Left lung (tissue), 10 donors: Measurements from ENCODE around the gene EHMT1. TPM values are rescaled to one million over a fixed set of nuclear protein-coding genes. Genes with fewer than 3 reads are reported as not detected.

ENCODE experiments used
- ATAC-seq: fragments of 200-7000 bp; cut with Tn5 transposase; one replicate; pipeline ENCODE4 v1.9.1; 2020; ENCODE audit warnings: moderate library complexity
- DNase-seq, 4 donors: peaks; one replicate each; pipeline ENCODE4 v3.0.0-alpha.2; 2013 to 2020
- H3K27ac ChIP-seq, 2 donors: fragments of 200-600 bp; sonication (generic) in 1 of 2; one replicate each; pipeline versions ENCODE4 v1.5.0 to v1.8.0; 2020 to 2021
- H3K27me3 ChIP-seq, 2 donors: fragments of 200-600 bp; sonication (generic) in 1 of 2; one replicate each; pipeline versions ENCODE4 v1.5.0 to v1.8.0; 2020 to 2021
- H3K36me3 ChIP-seq, 2 donors: fragments of 200-600 bp; sonication (generic) in 1 of 2; one replicate each; pipeline versions ENCODE4 v1.5.0 to v1.8.0; 2020 to 2021
- H3K4me1 ChIP-seq, 2 donors: fragments of 200-600 bp; one replicate each; pipeline ENCODE4 v1.8.0; 2021
- H3K4me3 ChIP-seq, 2 donors: fragments of 200-600 bp; sonication (generic) in 1 of 2; one replicate each; pipeline versions ENCODE4 v1.5.0 to v1.8.0; 2020 to 2021; ENCODE audit warnings: mild to moderate bottlenecking in 1 of 2
- H3K9me3 ChIP-seq, 2 donors: fragments of 200-600 bp; sonication (generic) in 1 of 2; one replicate each; pipeline versions ENCODE4 v1.5.0 to v1.8.0; 2020 to 2021
- CTCF ChIP-seq, 2 donors: fragments of 200-600 bp; sonication (generic) in 1 of 2; IDR thresholded peaks; one replicate each; pipeline versions ENCODE4 v1.5.0 to v1.8.0; 2021; ENCODE audit warnings: antibody characterized with exemption in 2 of 2
- intact Hi-C, 2 donors: fragments of 100-400 bp; cut with DNase I; formaldehyde crosslinking; loops; one replicate each; pipeline versions ENCODE4 v1.11.2 to v1.14.2; 2022
- polyA plus RNA-seq, 6 donors: library from polyadenylated mRNA; unstranded; fragments of 120-200 nt; gene quantifications; one replicate each; pipeline ENCODE4 v1.2.1, GENCODE V29; 2013; ENCODE audit not compliant: insufficient read length in 6 of 6
- total RNA-seq, 2 donors: library from RNA; stranded (reverse); fragmentation: NEBNext Ultra II Directional; extraction: Animal tissue kit (Norgen Biotek cat#: 25700); gene quantifications; one replicate each; pipeline ENCODE4 v1.2.1, GENCODE V29; 2021
- donor health status: DM: no; HTN: yes; CAD: no.
- donor health status: DM: no; HTN: no; CAD: no.

EHMT1 gene
- total and polyA plus RNA-seq, 8 donors, result 71.5 to 92.7 (median 82.7) TPM

GRCh38 chr9:137575364-137575715 lies 43.5 kb upstream of the EHMT1 start:
- Histone ChIP-seq H3K4me3 (no peak overlapping the region), H3K27me3 (no peaks in the 10 kb centered on the region), H3K36me3 (peaks cover 0 to 58% of the 10 kb centered on the region in 2 donors), H3K27ac (no peak overlapping the region), H3K9me3 (no peaks in the 10 kb centered on the region), H3K4me1 (peaks cover 11 to 36% of the 10 kb centered on the region in 2 donors)
- intact Hi-C loops, result no loop called here
- ATAC-seq, result no peak
- TF ChIP-seq CTCF (IDR thresholded peaks at IDR 0.05), result no peak
- DNase-seq, result no peak

- Histone ChIP-seq H3K27me3 (no peaks in the 10 kb centered on the region), H3K27ac (no peak overlapping the region), H3K4me1 (peaks cover 11 to 36% of the 10 kb centered on the region in 2 donors), H3K36me3 (peaks cover 0 to 53% of the 10 kb centered on the region in 2 donors), H3K9me3 (no peaks in the 10 kb centered on the region), H3K4me3 (no peak overlapping the region)
- intact Hi-C loops, result no loop called here
- no peak for TF ChIP-seq CTCF (IDR thresholded peaks at IDR 0.05)
- DNase-seq (no peak), ATAC-seq (no peak)
Observed at GRCh38 chr9:137575716-137576411, 42.9 kb upstream of the EHMT1 start.

DNA sequence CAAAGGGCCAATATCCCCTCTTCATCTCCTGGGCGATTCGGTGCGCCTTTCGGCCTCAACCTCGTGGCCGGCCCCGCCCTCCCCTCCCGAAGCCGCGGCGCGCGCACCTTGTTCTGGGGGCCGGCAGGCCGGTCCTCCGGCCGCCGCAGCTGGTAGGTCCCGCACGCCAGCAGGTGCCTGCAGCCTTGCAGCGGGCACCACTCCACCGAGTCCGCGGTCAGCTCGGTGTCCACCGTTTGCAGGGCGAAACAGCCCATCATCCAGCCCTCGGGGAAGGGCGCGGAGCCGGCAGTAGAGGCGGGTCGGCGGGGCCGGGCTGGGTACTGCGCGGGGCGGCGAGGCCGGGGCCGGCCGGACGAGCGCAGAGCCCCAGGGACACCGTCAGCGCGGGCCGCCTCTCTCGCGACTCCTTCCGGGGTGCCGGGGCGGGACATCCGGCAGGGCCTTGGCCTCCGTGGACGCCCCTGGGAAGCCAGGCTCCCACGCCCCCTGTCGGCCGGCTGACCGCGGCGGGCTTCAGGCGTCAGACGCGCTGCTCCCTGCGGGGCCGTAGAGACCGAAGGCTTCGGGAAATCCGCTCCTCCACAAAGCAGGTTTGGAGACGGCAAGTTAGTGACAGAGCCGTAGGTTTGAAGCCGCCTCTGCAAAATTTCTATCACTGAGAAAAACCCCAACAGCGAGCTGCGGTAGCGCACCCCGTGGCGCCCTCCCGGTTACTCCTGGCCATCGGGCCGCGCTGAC lies 40.1 kb upstream of the EHMT1 start, which contains the start of gene DPH7:
Gene DPH7, minus strand, starts transcription at position 408 of the 741 bp plus-strand sequence. Its CDS starts 148 bp downstream, at position 260.
- DNase-seq (peak; percentile 91 to 100 (median 95)), ATAC-seq (peak; percentile 99)
- peak within 1 kb of the TSS; percentile 41 to 85 for H3K27ac ChIP-seq
- peak within 1 kb of the TSS; percentile 84 to 86 for H3K4me3 ChIP-seq
- peaks cover 0 to 50% of the 10 kb centered on the region in 2 donors for H3K36me3 ChIP-seq
- peaks cover 11 to 36% of the 10 kb centered on the region in 2 donors for H3K4me1 ChIP-seq
- H3K27me3 ChIP-seq, result no peaks in the 10 kb centered on the region
- intact Hi-C loops, result no loop called here
- peak; percentile 92 to 96 for TF ChIP-seq CTCF (IDR thresholded peaks at IDR 0.05)
- H3K9me3 ChIP-seq, result no peaks in the 10 kb centered on the region

- TF ChIP-seq CTCF (IDR thresholded peaks at IDR 0.05), result no peak
- H3K27me3 ChIP-seq, result no peaks in the 10 kb centered on the region
- no peaks in the 10 kb centered on the region for H3K9me3 ChIP-seq
- H3K4me1 ChIP-seq, result peaks cover 11 to 36% of the 10 kb centered on the region in 2 donors
- intact Hi-C loops, result no loop called here
- peaks cover 0 to 50% of the 10 kb centered on the region in 2 donors for H3K36me3 ChIP-seq
- ATAC-seq (no peak), DNase-seq (no peak)
- H3K4me3 ChIP-seq, result peak overlapping the region; percentile 84 to 86
- H3K27ac ChIP-seq, result peak overlapping the region; percentile 41 to 85
Observed at GRCh38 chr9:137579259-137579604, 39.6 kb upstream of the EHMT1 start.

GRCh38 chr9:137580209-137580953 lies 38.4 kb upstream of the EHMT1 start:
- DNase-seq (no peak), ATAC-seq (no peak)
- intact Hi-C loops, result no loop called here
- Histone ChIP-seq H3K27me3 (no peaks in the 10 kb centered on the region), H3K36me3 (peaks cover 0 to 48% of the 10 kb centered on the region in 2 donors), H3K4me3 (no peak overlapping the region), H3K27ac (no peak overlapping the region), H3K9me3 (no peaks in the 10 kb centered on the region), H3K4me1 (peaks cover 11 to 35% of the 10 kb centered on the region in 2 donors)
- no peak for TF ChIP-seq CTCF (IDR thresholded peaks at IDR 0.05)
